ENCODE results near the gene CORO2B. TPM values are rescaled to one million over a fixed set of nuclear protein-coding genes. Genes with fewer than 3 reads are reported as not detected.

CORO2B gene
- polyA plus RNA-seq, 1 donor: 5.4 TPM

- H3K4me3 ChIP-seq (ENCODE audit: low read length): no peak overlapping the region
- WGBS (ENCODE audit: insufficient coverage, low lambda C conversion rate): no CpG with 5 or more reads among the region's 23 CpGs
- no peak overlapping the region for H3K27ac ChIP-seq (ENCODE audit: low read length)
These were observed 72.3 kb downstream of the CORO2B start for GRCh38 chr15:68650901-68651709.

GRCh38 chr15:68651916-68652525, 73.2 kb downstream of the CORO2B start:
- no peaks in the 10 kb centered on the region for H3K4me1 ChIP-seq (ENCODE audit: control insufficient read depth, insufficient read depth, low read length)

More at GRCh38 chr15:68650901-68651709, 72.3 kb downstream of the CORO2B start:
- DNase-seq: peak in 1 of 2 donors; percentile 36
- no peaks in the 10 kb centered on the region for H3K4me1 ChIP-seq (ENCODE audit: control insufficient read depth, insufficient read depth, low read length)
- H3K9me3 ChIP-seq (ENCODE audit: control insufficient read depth, low read depth, low read length): no peaks in the 10 kb centered on the region
- no peaks in the 10 kb centered on the region for H3K27me3 ChIP-seq (ENCODE audit: control insufficient read depth, insufficient read depth, low read length)
- H3K36me3 ChIP-seq (ENCODE audit: control insufficient read depth, insufficient read depth, low read length): no peaks in the 10 kb centered on the region

GRCh38 chr15:68653031-68653635, 74.3 kb downstream of the CORO2B start:
- H3K9me3 ChIP-seq (ENCODE audit: control insufficient read depth, low read depth, low read length): no peaks in the 10 kb centered on the region
- no CpG with 5 or more reads among the region's 6 CpGs for WGBS (ENCODE audit: insufficient coverage, low lambda C conversion rate)
- H3K36me3 ChIP-seq (ENCODE audit: control insufficient read depth, insufficient read depth, low read length): no peaks in the 10 kb centered on the region
- DNase-seq: no peak
- no peak overlapping the region for H3K4me3 ChIP-seq (ENCODE audit: low read length)
- H3K27me3 ChIP-seq (ENCODE audit: control insufficient read depth, insufficient read depth, low read length): peaks cover 3% of the 10 kb centered on the region
- no peak overlapping the region for H3K27ac ChIP-seq (ENCODE audit: low read length)
- H3K4me1 ChIP-seq (ENCODE audit: control insufficient read depth, insufficient read depth, low read length): no peaks in the 10 kb centered on the region

More at GRCh38 chr15:68651916-68652525, 73.2 kb downstream of the CORO2B start:
- Histone ChIP-seq H3K9me3 (ENCODE audit: control insufficient read depth, low read depth, low read length) (no peaks in the 10 kb centered on the region), H3K36me3 (ENCODE audit: control insufficient read depth, insufficient read depth, low read length) (no peaks in the 10 kb centered on the region), H3K27me3 (ENCODE audit: control insufficient read depth, insufficient read depth, low read length) (no peaks in the 10 kb centered on the region), H3K27ac (ENCODE audit: low read length) (no peak overlapping the region), H3K4me3 (ENCODE audit: low read length) (no peak overlapping the region)
- DNase-seq: no peak
- WGBS (ENCODE audit: insufficient coverage, low lambda C conversion rate): no CpG with 5 or more reads among the region's 9 CpGs

- 80% methylated on average over 1 of the region's 6 CpGs for WGBS (ENCODE audit: insufficient coverage, low lambda C conversion rate)
- no peak overlapping the region for H3K4me3 ChIP-seq (ENCODE audit: low read length)
- H3K36me3 ChIP-seq (ENCODE audit: control insufficient read depth, insufficient read depth, low read length): no peaks in the 10 kb centered on the region
- no peak for DNase-seq
- H3K9me3 ChIP-seq (ENCODE audit: control insufficient read depth, low read depth, low read length): no peaks in the 10 kb centered on the region
- no peaks in the 10 kb centered on the region for H3K4me1 ChIP-seq (ENCODE audit: control insufficient read depth, insufficient read depth, low read length)
- peaks cover 4% of the 10 kb centered on the region for H3K27me3 ChIP-seq (ENCODE audit: control insufficient read depth, insufficient read depth, low read length)
- no peak overlapping the region for H3K27ac ChIP-seq (ENCODE audit: low read length)
These were observed 75.0 kb downstream of the CORO2B start for GRCh38 chr15:68653801-68654200.

- no peaks in the 10 kb centered on the region for H3K4me1 ChIP-seq (ENCODE audit: control insufficient read depth, insufficient read depth, low read length)
- H3K9me3 ChIP-seq (ENCODE audit: control insufficient read depth, low read depth, low read length): no peaks in the 10 kb centered on the region
- peaks cover 4% of the 10 kb centered on the region for H3K27me3 ChIP-seq (ENCODE audit: control insufficient read depth, insufficient read depth, low read length)
- no peak for DNase-seq
- no peaks in the 10 kb centered on the region for H3K36me3 ChIP-seq (ENCODE audit: control insufficient read depth, insufficient read depth, low read length)
- no peak overlapping the region for H3K27ac ChIP-seq (ENCODE audit: low read length)
- no CpG with 5 or more reads among the region's 8 CpGs for WGBS (ENCODE audit: insufficient coverage, low lambda C conversion rate)
- H3K4me3 ChIP-seq (ENCODE audit: low read length): no peak overlapping the region
These were observed 76.2 kb downstream of the CORO2B start for GRCh38 chr15:68654786-68655560.

GRCh38 chr15:68655686-68656437, 77.1 kb downstream of the CORO2B start:
- no peak overlapping the region for H3K4me3 ChIP-seq (ENCODE audit: low read length)
- H3K36me3 ChIP-seq (ENCODE audit: control insufficient read depth, insufficient read depth, low read length): no peaks in the 10 kb centered on the region
- H3K9me3 ChIP-seq (ENCODE audit: control insufficient read depth, low read depth, low read length): no peaks in the 10 kb centered on the region
- no CpG with 5 or more reads among the region's 8 CpGs for WGBS (ENCODE audit: insufficient coverage, low lambda C conversion rate)
- no peak for DNase-seq
- no peak overlapping the region for H3K27ac ChIP-seq (ENCODE audit: low read length)
- peaks cover 4% of the 10 kb centered on the region for H3K27me3 ChIP-seq (ENCODE audit: control insufficient read depth, insufficient read depth, low read length)
- no peaks in the 10 kb centered on the region for H3K4me1 ChIP-seq (ENCODE audit: control insufficient read depth, insufficient read depth, low read length)

GRCh38 chr15:68656438-68656739, 77.6 kb downstream of the CORO2B start:
- WGBS (ENCODE audit: insufficient coverage, low lambda C conversion rate): no CpG with 5 or more reads among the region's 1 CpG

GRCh38 chr15:68658151-68658550, 79.4 kb downstream of the CORO2B start:
- Histone ChIP-seq H3K27me3 (ENCODE audit: control insufficient read depth, insufficient read depth, low read length) (peaks cover 4% of the 10 kb centered on the region), H3K36me3 (ENCODE audit: control insufficient read depth, insufficient read depth, low read length) (no peaks in the 10 kb centered on the region), H3K9me3 (ENCODE audit: control insufficient read depth, low read depth, low read length) (no peaks in the 10 kb centered on the region), H3K4me3 (ENCODE audit: low read length) (no peak overlapping the region), H3K4me1 (ENCODE audit: control insufficient read depth, insufficient read depth, low read length) (no peaks in the 10 kb centered on the region), H3K27ac (ENCODE audit: low read length) (no peak overlapping the region)
- no CpG with 5 or more reads among the region's 8 CpGs for WGBS (ENCODE audit: insufficient coverage, low lambda C conversion rate)
- no peak for DNase-seq

More at GRCh38 chr15:68656438-68656739, 77.6 kb downstream of the CORO2B start:
- H3K4me1 ChIP-seq (ENCODE audit: control insufficient read depth, insufficient read depth, low read length): no peaks in the 10 kb centered on the region
- no peak overlapping the region for H3K27ac ChIP-seq (ENCODE audit: low read length)
- H3K4me3 ChIP-seq (ENCODE audit: low read length): no peak overlapping the region
- no peaks in the 10 kb centered on the region for H3K36me3 ChIP-seq (ENCODE audit: control insufficient read depth, insufficient read depth, low read length)
- no peak for DNase-seq
- no peaks in the 10 kb centered on the region for H3K9me3 ChIP-seq (ENCODE audit: control insufficient read depth, low read depth, low read length)
- peaks cover 4% of the 10 kb centered on the region for H3K27me3 ChIP-seq (ENCODE audit: control insufficient read depth, insufficient read depth, low read length)

- H3K9me3 ChIP-seq (ENCODE audit: control insufficient read depth, low read depth, low read length): no peaks in the 10 kb centered on the region
- peaks cover 4% of the 10 kb centered on the region for H3K27me3 ChIP-seq (ENCODE audit: control insufficient read depth, insufficient read depth, low read length)
- H3K36me3 ChIP-seq (ENCODE audit: control insufficient read depth, insufficient read depth, low read length): no peaks in the 10 kb centered on the region
- WGBS (ENCODE audit: insufficient coverage, low lambda C conversion rate): no CpG with 5 or more reads among the region's 8 CpGs
- no peak overlapping the region for H3K4me3 ChIP-seq (ENCODE audit: low read length)
- DNase-seq: no peak
- no peak overlapping the region for H3K27ac ChIP-seq (ENCODE audit: low read length)
- H3K4me1 ChIP-seq (ENCODE audit: control insufficient read depth, insufficient read depth, low read length): no peaks in the 10 kb centered on the region
These were observed 80.0 kb downstream of the CORO2B start for GRCh38 chr15:68658641-68659358.

Measured in large intestine (tissue), 3 donors.